AG04450 (cell line): Measurements from ENCODE around the gene GNPDA2. TPM values are rescaled to one million over a fixed set of nuclear protein-coding genes. Genes with fewer than 3 reads are reported as not detected.

Experiments used
- CTCF ChIA-PET: fragments of 300-600, 350-600 bp; formaldehyde crosslinking; extraction: SDS; loops from one replicate; lab custom pipeline; 2022; ENCODE audit warnings: antibody characterized with exemption, inconsistent platforms; lab: Charles Lee
- POLR2A ChIA-PET: fragments of 350-600 bp; formaldehyde crosslinking; extraction: SDS; loops from one replicate; lab custom pipeline; 2021; ENCODE audit warnings: antibody characterized with exemption, inconsistent platforms; lab: Yijun Ruan, JAX
- DNase-seq: peaks from one replicate; pipeline ENCODE4 v3.0.0-alpha.2; 2011; ENCODE audit warnings: low read depth, low spot score
- H3K27ac ChIP-seq: one replicate; pipeline ENCODE4 v1.5.1; 2012; ENCODE audit warnings: low read depth, low read length, control low read depth
- H3K27me3 ChIP-seq: one replicate; pipeline ENCODE4 v1.6.0; 2012; ENCODE audit warnings: low read length; ENCODE audit not compliant: control insufficient read depth, insufficient read depth
- H3K4me3 ChIP-seq: 2 replicates; pipeline ENCODE4 v1.5.1; 2011; ENCODE audit warnings: mild to moderate bottlenecking, low read depth, low read length, control low read depth
- H3K9me3 ChIP-seq: 2 replicates; pipeline ENCODE4 v1.5.1; 2012; ENCODE audit warnings: low read length; ENCODE audit not compliant: control insufficient read depth, insufficient read depth
- CTCF ChIP-seq: IDR thresholded peaks from 2 replicates; pipeline ENCODE4 v1.5.1; 2011; ENCODE audit warnings: low read depth, low read length, control low read depth, inconsistent platforms
- polyA plus RNA-seq: library from polyadenylated mRNA; depleted of rRNA; stranded (reverse); fragments of >200 nt; gene quantifications from 2 replicates; pipeline ENCODE4 v1.2.3, GENCODE V29; 2011

The GNPDA2 gene
- polyA plus RNA-seq, 1 experiment: 23.5 TPM

- POLR2A ChIA-PET: no interaction called here
- no peak overlapping the region for H3K4me3 ChIP-seq
- DNase-seq: no peak
- no peaks in the 10 kb centered on the region for H3K9me3 ChIP-seq
- no peak overlapping the region for H3K27ac ChIP-seq
- no peaks in the 10 kb centered on the region for H3K27me3 ChIP-seq
- CTCF ChIA-PET: no interaction called here
- TF ChIP-seq CTCF: no peak
These were observed 21.7 kb downstream of the GNPDA2 start for GRCh38 chr4:44704673-44705072.

- Histone ChIP-seq H3K9me3 (no peaks in the 10 kb centered on the region), H3K4me3 (no peak overlapping the region), H3K27ac (no peak overlapping the region), H3K27me3 (no peaks in the 10 kb centered on the region)
- POLR2A ChIA-PET: interaction anchor here (1.8 kb wide), 1 partner anchor 23 kb away, joined by 5 read pairs; the partner anchor contains the start of gene GUF1
- DNase-seq: no peak
- CTCF ChIA-PET: no interaction called here
- no peak for TF ChIP-seq CTCF
These were observed 25.3 kb downstream of the GNPDA2 start for GRCh38 chr4:44701037-44701436.

- DNase-seq: no peak
- Histone ChIP-seq H3K27ac (no peak overlapping the region), H3K27me3 (no peaks in the 10 kb centered on the region), H3K9me3 (no peaks in the 10 kb centered on the region), H3K4me3 (no peak overlapping the region)
- ChIA-PET POLR2A (interaction anchor here (1.8 kb wide), 1 partner anchor 22 kb away, joined by 5 read pairs; the partner anchor contains the start of gene GUF1), CTCF (no interaction called here)
- no peak for TF ChIP-seq CTCF
These were observed 25.9 kb downstream of the GNPDA2 start for GRCh38 chr4:44700427-44700826.

GRCh38 chr4:44684648-44685047 is 41.7 kb downstream of the GNPDA2 start:
- H3K27me3 ChIP-seq: no peaks in the 10 kb centered on the region
- no peak for DNase-seq
- H3K27ac ChIP-seq: no peak overlapping the region
- POLR2A ChIA-PET: no interaction called here
- no peak overlapping the region for H3K4me3 ChIP-seq
- CTCF ChIA-PET: no interaction called here
- TF ChIP-seq CTCF: no peak
- no peaks in the 10 kb centered on the region for H3K9me3 ChIP-seq

- TF ChIP-seq CTCF: no peak
- ChIA-PET POLR2A (interaction anchor here (1.4 to 1.9 kb wide), 3 partner anchors 21 to 47 kb away, joined by 3 to 8 read pairs (median 5); partner anchors contain the start of gene GNPDA2), CTCF (interaction anchor here (1.2 kb wide), 1 partner anchor 81 kb away, joined by 3 read pairs; no protein-coding TSS in a partner anchor)
- Histone ChIP-seq H3K9me3 (no peaks in the 10 kb centered on the region), H3K27ac (no peak overlapping the region), H3K27me3 (no peaks in the 10 kb centered on the region), H3K4me3 (peak overlapping the region; percentile 90)
- DNase-seq: no peak
These were observed 47.3 kb downstream of the GNPDA2 start for GRCh38 chr4:44679060-44679459.
